ENCODE data around the gene RXFP1.

DNA sequence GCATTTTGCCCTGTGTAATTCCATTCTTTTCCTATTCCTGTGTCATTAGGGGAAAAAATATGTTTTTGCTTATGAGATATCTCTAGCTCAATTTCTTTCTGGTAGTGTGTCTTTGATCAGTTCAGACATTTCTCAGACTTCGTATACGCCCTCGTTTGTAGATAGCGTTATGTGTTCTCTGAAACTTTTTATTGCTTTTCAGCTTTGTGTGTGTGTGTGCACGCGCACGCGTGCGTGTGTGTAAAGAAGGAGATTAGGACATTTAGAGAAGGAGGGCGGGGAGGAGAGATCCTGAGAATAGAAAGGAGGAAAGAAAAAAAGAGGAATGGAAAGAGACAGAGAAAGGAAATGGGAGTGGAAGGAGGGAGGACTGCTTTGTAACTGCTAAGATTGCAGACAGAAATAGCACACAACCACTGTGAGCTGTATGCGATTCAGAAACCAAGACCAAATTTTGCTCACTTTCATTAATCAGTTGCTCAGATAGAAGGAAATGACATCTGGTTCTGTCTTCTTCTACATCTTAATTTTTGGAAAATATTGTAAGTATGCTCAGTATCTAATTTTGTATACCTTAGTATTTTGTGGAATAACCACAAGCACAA, at the start of gene RXFP1:
- TF ChIP-seq NFIC (IDR thresholded peaks at IDR 0.05) = no peak
- TF ChIP-seq EGR1 (IDR thresholded peaks at IDR 0.05) = no peak
- TF ChIP-seq, protein P1, sequence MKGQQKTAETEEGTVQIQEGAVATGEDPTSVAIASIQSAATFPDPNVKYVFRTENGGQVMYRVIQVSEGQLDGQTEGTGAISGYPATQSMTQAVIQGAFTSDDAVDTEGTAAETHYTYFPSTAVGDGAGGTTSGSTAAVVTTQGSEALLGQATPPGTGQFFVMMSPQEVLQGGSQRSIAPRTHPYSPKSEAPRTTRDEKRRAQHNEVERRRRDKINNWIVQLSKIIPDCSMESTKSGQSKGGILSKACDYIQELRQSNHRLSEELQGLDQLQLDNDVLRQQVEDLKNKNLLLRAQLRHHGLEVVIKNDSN (IDR thresholded peaks at IDR 0.05) = no peak
- no peak for TF ChIP-seq EP300 (IDR thresholded peaks at IDR 0.05; ENCODE audit: borderline replicate concordance)
- no peak for TF ChIP-seq CEBPB (IDR thresholded peaks at IDR 0.05)
- TF ChIP-seq CREB1 (IDR thresholded peaks at IDR 0.05; ENCODE audit: low read depth) = no peak
- TF ChIP-seq TEAD4 (IDR thresholded peaks at IDR 0.05) = no peak
- TF ChIP-seq, protein P2, sequence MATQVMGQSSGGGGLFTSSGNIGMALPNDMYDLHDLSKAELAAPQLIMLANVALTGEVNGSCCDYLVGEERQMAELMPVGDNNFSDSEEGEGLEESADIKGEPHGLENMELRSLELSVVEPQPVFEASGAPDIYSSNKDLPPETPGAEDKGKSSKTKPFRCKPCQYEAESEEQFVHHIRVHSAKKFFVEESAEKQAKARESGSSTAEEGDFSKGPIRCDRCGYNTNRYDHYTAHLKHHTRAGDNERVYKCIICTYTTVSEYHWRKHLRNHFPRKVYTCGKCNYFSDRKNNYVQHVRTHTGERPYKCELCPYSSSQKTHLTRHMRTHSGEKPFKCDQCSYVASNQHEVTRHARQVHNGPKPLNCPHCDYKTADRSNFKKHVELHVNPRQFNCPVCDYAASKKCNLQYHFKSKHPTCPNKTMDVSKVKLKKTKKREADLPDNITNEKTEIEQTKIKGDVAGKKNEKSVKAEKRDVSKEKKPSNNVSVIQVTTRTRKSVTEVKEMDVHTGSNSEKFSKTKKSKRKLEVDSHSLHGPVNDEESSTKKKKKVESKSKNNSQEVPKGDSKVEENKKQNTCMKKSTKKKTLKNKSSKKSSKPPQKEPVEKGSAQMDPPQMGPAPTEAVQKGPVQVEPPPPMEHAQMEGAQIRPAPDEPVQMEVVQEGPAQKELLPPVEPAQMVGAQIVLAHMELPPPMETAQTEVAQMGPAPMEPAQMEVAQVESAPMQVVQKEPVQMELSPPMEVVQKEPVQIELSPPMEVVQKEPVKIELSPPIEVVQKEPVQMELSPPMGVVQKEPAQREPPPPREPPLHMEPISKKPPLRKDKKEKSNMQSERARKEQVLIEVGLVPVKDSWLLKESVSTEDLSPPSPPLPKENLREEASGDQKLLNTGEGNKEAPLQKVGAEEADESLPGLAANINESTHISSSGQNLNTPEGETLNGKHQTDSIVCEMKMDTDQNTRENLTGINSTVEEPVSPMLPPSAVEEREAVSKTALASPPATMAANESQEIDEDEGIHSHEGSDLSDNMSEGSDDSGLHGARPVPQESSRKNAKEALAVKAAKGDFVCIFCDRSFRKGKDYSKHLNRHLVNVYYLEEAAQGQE (IDR thresholded peaks at IDR 0.05; ENCODE audit: low read depth) = no peak
- TF ChIP-seq TAF1 (IDR thresholded peaks at IDR 0.05; ENCODE audit: low read depth) = no peak
- TF ChIP-seq, protein P3, sequence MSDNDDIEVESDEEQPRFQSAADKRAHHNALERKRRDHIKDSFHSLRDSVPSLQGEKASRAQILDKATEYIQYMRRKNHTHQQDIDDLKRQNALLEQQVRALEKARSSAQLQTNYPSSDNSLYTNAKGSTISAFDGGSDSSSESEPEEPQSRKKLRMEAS (IDR thresholded peaks at IDR 0.05) = no peak
- no peak for TF ChIP-seq RAD21 (IDR thresholded peaks at IDR 0.05; ENCODE audit: low read depth)
- TF ChIP-seq FOXM1 (IDR thresholded peaks at IDR 0.05; ENCODE audit: borderline replicate concordance, low read depth) = no peak
- no peak for TF ChIP-seq YY1 (IDR thresholded peaks at IDR 0.05; ENCODE audit: low read depth)

Measured in Ishikawa (cell line).